Vagina (tissue), 2 donors: Measurements from ENCODE around the gene OR6C70. TPM values are rescaled to one million over a fixed set of nuclear protein-coding genes. Genes with fewer than 3 reads are reported as not detected.

ENCODE experiments used
- DNase-seq, 2 donors: peaks; one replicate each; pipeline ENCODE4 v3.0.0-alpha.2; 2017; ENCODE audit errors: extremely low spot score in 2 of 2
- H3K27ac ChIP-seq: fragments of 200-600 bp; sonication (generic); one replicate; pipeline ENCODE4 v1.5.1; 2019
- H3K27me3 ChIP-seq: fragments of 200-600 bp; sonication (generic); one replicate; pipeline ENCODE4 v1.5.1; 2019
- H3K36me3 ChIP-seq, 2 donors: fragments of 200-600 bp; sonication (generic); one replicate each; pipeline ENCODE4 v1.5.1; 2017 to 2019
- H3K4me1 ChIP-seq: fragments of 200-600 bp; sonication (generic); one replicate; pipeline ENCODE4 v1.5.1; 2019
- H3K4me3 ChIP-seq, 2 donors: fragments of 200-600 bp; sonication (generic); 1 replicate in 1 of 2; 2 replicates in 1 of 2; pipeline ENCODE4 v1.5.1; 2016 to 2019
- H3K9me3 ChIP-seq: fragments of 200-600 bp; sonication (generic); one replicate; pipeline ENCODE4 v1.5.1; 2019
- CTCF ChIP-seq, 3 experiments: fragments of 450-650 bp in 2 of 3; fragments of 200-600 bp in 1 of 3; sonication (generic) in 1 of 3; IDR thresholded peaks; one replicate each; pipeline ENCODE4 v1.5.1; 2017 to 2019; ENCODE audit warnings: antibody characterized with exemption in 3 of 3, mild to moderate bottlenecking in 2 of 3, moderate library complexity in 2 of 3
- POLR2A ChIP-seq, 2 donors: fragments of 450-650 bp; IDR thresholded peaks; one replicate each; pipeline ENCODE4 v1.6.1; 2017; ENCODE audit warnings: antibody characterized with exemption in 2 of 2, mild to moderate bottlenecking in 2 of 2, moderate library complexity in 2 of 2
- POLR2AphosphoS5 ChIP-seq, 2 donors: sonication (generic); formaldehyde crosslinking; IDR thresholded peaks; one replicate each; pipeline ENCODE4 v1.9.0; 2017; ENCODE audit warnings: antibody characterized with exemption in 2 of 2, mild to moderate bottlenecking in 2 of 2, low read depth in 1 of 2; ENCODE audit not compliant: insufficient read depth in 1 of 2
- intact Hi-C: fragments of 100-400 bp; cut with DNase I; formaldehyde crosslinking; loops from one replicate; pipeline ENCODE4 v1.15.1; 2023
- total RNA-seq: library from RNA; depleted of rRNA; stranded (reverse); fragments of >200 nt; gene quantifications from one replicate; pipeline ENCODE4 v1.2.3, GENCODE V29; 2016

OR6C70 gene
- total RNA-seq, 1 donor from 2014 or later, result not detected

GRCh38 chr12:55428331-55429243, 41.4 kb downstream of the OR6C70 start:
- Histone ChIP-seq H3K27ac (no peak overlapping the region), H3K9me3 (no peaks in the 10 kb centered on the region), H3K27me3 (no peaks in the 10 kb centered on the region), H3K36me3 (no peaks in the 10 kb centered on the region), H3K4me3 (no peak overlapping the region), H3K4me1 (no peaks in the 10 kb centered on the region)
- intact Hi-C loops, result no loop called here
- no peak for DNase-seq
- TF ChIP-seq POLR2AphosphoS5 (IDR thresholded peaks at IDR 0.05; ENCODE audit: insufficient read depth in 1 of 2, low read depth in 1 of 2) (no peak), POLR2A (IDR thresholded peaks at IDR 0.05) (no peak), CTCF (IDR thresholded peaks at IDR 0.05) (no peak)

GRCh38 chr12:55425954-55426353, 44.0 kb downstream of the OR6C70 start, which contains the start of gene OR6C76:
Gene OR6C76 (plus strand): TSS chr12:55426254. CDS start chr12:55426254, 0 bp downstream.
- Histone ChIP-seq H3K27me3 (no peaks in the 10 kb centered on the region), H3K4me1 (no peaks in the 10 kb centered on the region), H3K27ac (no peak within 1 kb of the TSS), H3K36me3 (no peaks in the 10 kb centered on the region), H3K4me3 (no peak within 1 kb of the TSS), H3K9me3 (no peaks in the 10 kb centered on the region)
- TF ChIP-seq POLR2A (IDR thresholded peaks at IDR 0.05), result no peak
- no peak for DNase-seq
- intact Hi-C loops, result no loop called here

- intact Hi-C loops, result no loop called here
- no peak for DNase-seq
- TF ChIP-seq POLR2AphosphoS5 (IDR thresholded peaks at IDR 0.05; ENCODE audit: insufficient read depth in 1 of 2, low read depth in 1 of 2) (no peak), CTCF (IDR thresholded peaks at IDR 0.05) (no peak), POLR2A (IDR thresholded peaks at IDR 0.05) (no peak)
- Histone ChIP-seq H3K9me3 (no peaks in the 10 kb centered on the region), H3K27me3 (no peaks in the 10 kb centered on the region), H3K4me3 (no peak overlapping the region), H3K27ac (no peak overlapping the region), H3K36me3 (no peaks in the 10 kb centered on the region), H3K4me1 (no peaks in the 10 kb centered on the region)
Observed at GRCh38 chr12:55420307-55420962, 49.5 kb downstream of the OR6C70 start.

Other genes starting within 250 kb of the OR6C70 start
- gene OR10A7, start 249.1 kb downstream of the OR6C70 start, total RNA-seq, result not detected
- not detected for gene OR6C74, start 225.5 kb downstream of the OR6C70 start, total RNA-seq
- gene OR6C6, start 173.6 kb downstream of the OR6C70 start, total RNA-seq, result not detected
- not detected for gene OR6C1, start 155.8 kb downstream of the OR6C70 start, total RNA-seq
- gene OR6C3, start 139.4 kb downstream of the OR6C70 start, total RNA-seq, result not detected
- not detected for gene OR6C75, start 107.2 kb downstream of the OR6C70 start, total RNA-seq
- not detected for gene OR6C65, start 69.6 kb downstream of the OR6C70 start, total RNA-seq
- gene OR6C76, start 43.9 kb downstream of the OR6C70 start, total RNA-seq, result not detected
- not detected for gene OR6C2, start 26.1 kb downstream of the OR6C70 start, total RNA-seq
- gene OR6C68, start 22.2 kb upstream of the OR6C70 start, total RNA-seq, result not detected
- gene OR6C4, start 79.5 kb upstream of the OR6C70 start, total RNA-seq, result not detected
- not detected for gene OR2AP1, start 102.3 kb upstream of the OR6C70 start, total RNA-seq
- gene OR10P1, start 166.8 kb upstream of the OR6C70 start, total RNA-seq, result not detected
- gene ITGA7, start 237.8 kb upstream of the OR6C70 start, total RNA-seq, result 23.6 TPM
- 173 TPM for gene BLOC1S1, start 245.9 kb upstream of the OR6C70 start, total RNA-seq